Measurements from ENCODE around the gene MED17. TPM values are rescaled to one million over a fixed set of nuclear protein-coding genes. Genes with fewer than 3 reads are reported as not detected.

MED17 gene
- total RNA-seq, 6 experiments from 2014 or later = 21.6 to 28.1 (median 25.5) TPM

DNA sequence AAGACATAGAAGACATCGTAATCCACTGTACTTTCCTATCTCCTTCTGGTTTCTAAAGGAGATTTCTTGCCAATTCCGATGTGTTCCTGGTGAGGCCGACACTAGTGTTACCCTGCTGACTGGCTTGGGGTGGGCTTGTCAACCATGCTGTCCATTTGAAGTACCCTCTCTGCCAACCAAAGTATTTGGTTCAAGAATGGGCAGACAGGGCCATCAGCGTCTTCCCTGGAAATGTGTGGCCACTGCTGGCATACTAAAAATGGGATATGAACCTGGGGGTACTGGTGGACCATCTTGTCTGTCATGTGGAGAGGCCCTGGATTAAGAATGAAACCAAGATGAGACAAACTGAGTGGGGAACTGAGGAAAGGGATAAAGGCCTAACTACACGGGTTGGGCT is 68.2 kb downstream of the MED17 start:
- TF ChIP-seq, protein P1, sequence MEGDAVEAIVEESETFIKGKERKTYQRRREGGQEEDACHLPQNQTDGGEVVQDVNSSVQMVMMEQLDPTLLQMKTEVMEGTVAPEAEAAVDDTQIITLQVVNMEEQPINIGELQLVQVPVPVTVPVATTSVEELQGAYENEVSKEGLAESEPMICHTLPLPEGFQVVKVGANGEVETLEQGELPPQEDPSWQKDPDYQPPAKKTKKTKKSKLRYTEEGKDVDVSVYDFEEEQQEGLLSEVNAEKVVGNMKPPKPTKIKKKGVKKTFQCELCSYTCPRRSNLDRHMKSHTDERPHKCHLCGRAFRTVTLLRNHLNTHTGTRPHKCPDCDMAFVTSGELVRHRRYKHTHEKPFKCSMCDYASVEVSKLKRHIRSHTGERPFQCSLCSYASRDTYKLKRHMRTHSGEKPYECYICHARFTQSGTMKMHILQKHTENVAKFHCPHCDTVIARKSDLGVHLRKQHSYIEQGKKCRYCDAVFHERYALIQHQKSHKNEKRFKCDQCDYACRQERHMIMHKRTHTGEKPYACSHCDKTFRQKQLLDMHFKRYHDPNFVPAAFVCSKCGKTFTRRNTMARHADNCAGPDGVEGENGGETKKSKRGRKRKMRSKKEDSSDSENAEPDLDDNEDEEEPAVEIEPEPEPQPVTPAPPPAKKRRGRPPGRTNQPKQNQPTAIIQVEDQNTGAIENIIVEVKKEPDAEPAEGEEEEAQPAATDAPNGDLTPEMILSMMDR (IDR thresholded peaks at IDR 0.05) = no peak
- Mint-ChIP-seq H3K27ac (no peak overlapping the region), H3K4me3 (no peak overlapping the region), H3K9me3 (no peaks in the 10 kb centered on the region), H3K36me3 (ENCODE audit: low read depth) (no peaks in the 10 kb centered on the region), H3K27me3 (ENCODE audit: insufficient read depth) (peaks cover 7% of the 10 kb centered on the region), H3K4me1 (ENCODE audit: low read depth) (peaks cover 14% of the 10 kb centered on the region)
- DNase-seq = no peak

DNA sequence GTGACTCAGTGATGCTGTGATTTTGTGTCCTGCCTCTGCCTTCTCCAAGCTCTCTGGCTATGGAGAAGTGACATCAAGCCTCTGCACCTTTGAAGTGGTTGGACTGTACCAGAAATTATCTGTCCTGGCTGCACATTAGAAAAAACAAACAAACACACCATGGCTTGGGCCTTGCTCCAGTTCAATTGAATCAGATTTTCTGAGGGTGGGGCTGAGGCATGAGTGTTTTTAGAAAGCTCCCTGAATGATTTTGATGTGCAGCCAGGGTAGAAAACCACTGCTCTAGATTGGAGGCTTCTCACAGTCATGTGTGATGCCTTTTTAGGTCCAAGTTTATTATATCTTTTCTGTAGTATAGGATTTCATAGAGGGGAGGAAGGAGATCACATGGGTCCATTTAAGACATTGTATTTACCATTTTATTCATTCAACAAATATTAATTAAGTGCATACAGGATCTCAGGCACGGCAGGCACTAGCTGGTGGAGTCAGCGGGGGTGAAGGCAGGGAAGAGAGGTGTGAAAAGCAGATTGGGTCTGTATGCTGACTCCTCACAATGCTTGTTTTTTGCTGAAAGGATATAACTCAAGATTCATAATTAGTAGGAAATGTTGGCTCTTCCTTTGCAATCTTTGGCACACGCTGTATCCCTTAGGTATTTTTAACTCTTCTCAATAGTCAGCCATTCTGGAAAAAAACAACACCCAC is 73.5 kb downstream of the MED17 start:
- Mint-ChIP-seq H3K27me3 (ENCODE audit: insufficient read depth) (peaks cover 7% of the 10 kb centered on the region), H3K36me3 (ENCODE audit: low read depth) (no peaks in the 10 kb centered on the region), H3K27ac (no peak overlapping the region), H3K4me1 (ENCODE audit: low read depth) (peaks cover 5% of the 10 kb centered on the region; the same call in 1 of the 2 replicates), H3K9me3 (no peaks in the 10 kb centered on the region), H3K4me3 (no peak overlapping the region)
- no peak for DNase-seq
- TF ChIP-seq, protein P1 (IDR thresholded peaks at IDR 0.05) = no peak

DNA sequence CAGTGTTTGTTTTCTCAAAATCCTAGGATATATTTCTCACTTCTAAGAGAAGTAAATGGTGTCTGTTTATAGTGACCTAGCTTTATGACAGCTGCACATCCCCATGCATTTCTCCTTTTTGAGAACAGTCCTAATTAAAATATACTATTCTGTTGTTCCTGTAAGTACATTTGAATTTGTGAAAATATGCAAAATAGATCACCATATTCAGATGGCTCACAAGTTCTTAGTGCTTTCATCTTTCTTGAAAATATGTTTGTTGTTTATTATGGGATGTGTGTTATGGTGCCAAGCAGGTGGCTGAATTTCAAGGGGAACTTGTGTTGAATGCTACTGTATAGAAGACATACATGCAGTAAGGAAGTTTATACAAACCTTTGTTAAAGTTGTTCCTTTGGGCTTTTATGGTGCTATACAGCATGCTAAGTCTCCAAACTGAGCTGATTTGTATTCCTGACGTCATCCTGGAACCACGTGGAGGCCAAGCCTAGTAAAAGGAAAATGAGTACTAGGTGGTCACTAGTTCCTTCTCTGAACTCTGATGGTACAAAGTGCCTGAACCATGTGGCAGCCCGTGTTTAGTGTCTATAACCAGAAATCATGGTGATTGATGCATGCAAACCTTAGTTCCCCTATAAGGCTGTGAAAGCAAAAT is 74.2 kb downstream of the MED17 start:
- Mint-ChIP-seq H3K27me3 (ENCODE audit: insufficient read depth) (peaks cover 3% of the 10 kb centered on the region), H3K27ac (no peak overlapping the region), H3K9me3 (no peaks in the 10 kb centered on the region), H3K36me3 (ENCODE audit: low read depth) (no peaks in the 10 kb centered on the region), H3K4me3 (no peak overlapping the region), H3K4me1 (ENCODE audit: low read depth) (peaks cover 5% of the 10 kb centered on the region; the same call in 1 of the 2 replicates)
- no peak for DNase-seq
- TF ChIP-seq, protein P1 (IDR thresholded peaks at IDR 0.05) = no peak

DNA sequence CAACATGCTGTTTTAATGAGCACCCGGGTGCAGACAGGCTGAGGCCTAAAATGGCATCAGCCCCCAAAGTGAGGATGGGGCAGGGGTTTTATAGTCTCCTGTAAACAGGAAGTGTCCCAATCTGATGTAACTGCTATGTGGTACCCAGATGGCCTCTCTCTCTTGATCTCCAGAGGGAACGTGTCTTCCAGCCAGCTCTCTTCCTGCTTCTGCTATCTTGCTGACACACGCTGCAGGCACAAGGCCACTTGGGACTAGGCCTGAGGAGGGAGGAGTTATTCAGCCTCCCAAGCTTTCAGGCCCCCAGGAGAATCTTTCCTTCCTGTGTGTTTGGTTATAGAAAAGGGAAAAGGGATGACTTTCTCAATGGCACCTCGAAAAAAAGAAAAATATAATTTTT is 77.7 kb downstream of the MED17 start:
- TF ChIP-seq, protein P1 (IDR thresholded peaks at IDR 0.05) = no peak
- peaks cover 3% of the 10 kb centered on the region; the same call in 1 of the 2 replicates for H3K27me3 Mint-ChIP-seq (ENCODE audit: insufficient read depth)
- H3K4me3 Mint-ChIP-seq = no peak overlapping the region
- H3K27ac Mint-ChIP-seq = no peak overlapping the region
- no peaks in the 10 kb centered on the region for H3K9me3 Mint-ChIP-seq
- no peak for DNase-seq
- no peaks in the 10 kb centered on the region for H3K36me3 Mint-ChIP-seq (ENCODE audit: low read depth)
- peaks cover 5% of the 10 kb centered on the region; the same call in 1 of the 2 replicates for H3K4me1 Mint-ChIP-seq (ENCODE audit: low read depth)

Other genes with a start within 250 kb of the MED17 start
- 10 to 100 TPM in 4 of 6 experiments, 1 to 10 TPM in 2; 8.6 to 13.1 (median 11.0) TPM for gene SMCO4, start 240.9 kb upstream of the MED17 start, total RNA-seq (2021; fragmentation: NEBNext Ultra II Directional; extraction: Animal tissue kit (Norgen Biotek cat#: 25700))
- 1 to 10 TPM; 6.0 to 8.1 (median 7.2) TPM for gene CEP295, start 122.6 kb upstream of the MED17 start, total RNA-seq (2021; fragmentation: NEBNext Ultra II Directional; extraction: Animal tissue kit (Norgen Biotek cat#: 25700))
- 100 to 1,000 TPM in 2 of 6 experiments, 10 to 100 TPM in 4; 89.6 to 112 (median 97.0) TPM for gene TAF1D, start 42.8 kb upstream of the MED17 start, total RNA-seq (2021; fragmentation: NEBNext Ultra II Directional; extraction: Animal tissue kit (Norgen Biotek cat#: 25700))
- 10 to 100 TPM; 10.1 to 14.4 (median 12.7) TPM for gene C11orf54, start 42.6 kb upstream of the MED17 start, total RNA-seq (2021; fragmentation: NEBNext Ultra II Directional; extraction: Animal tissue kit (Norgen Biotek cat#: 25700))
- under 1 TPM in 5 of 6 experiments, not detected in 1; 0.09 to 0.28 (median 0.20) TPM for gene VSTM5, start 66.3 kb downstream of the MED17 start, total RNA-seq (2021; fragmentation: NEBNext Ultra II Directional; extraction: Animal tissue kit (Norgen Biotek cat#: 25700))
- gene HEPHL1, start 237.1 kb downstream of the MED17 start, total RNA-seq (2021; fragmentation: NEBNext Ultra II Directional; extraction: Animal tissue kit (Norgen Biotek cat#: 25700)) = not detected